Measurements from ENCODE around the gene PIP5K1B. TPM values are rescaled to one million over a fixed set of nuclear protein-coding genes. Genes with fewer than 3 reads are reported as not detected.

The PIP5K1B gene
- total RNA-seq, 1 experiment from 2014 or later, result not detected

DNA sequence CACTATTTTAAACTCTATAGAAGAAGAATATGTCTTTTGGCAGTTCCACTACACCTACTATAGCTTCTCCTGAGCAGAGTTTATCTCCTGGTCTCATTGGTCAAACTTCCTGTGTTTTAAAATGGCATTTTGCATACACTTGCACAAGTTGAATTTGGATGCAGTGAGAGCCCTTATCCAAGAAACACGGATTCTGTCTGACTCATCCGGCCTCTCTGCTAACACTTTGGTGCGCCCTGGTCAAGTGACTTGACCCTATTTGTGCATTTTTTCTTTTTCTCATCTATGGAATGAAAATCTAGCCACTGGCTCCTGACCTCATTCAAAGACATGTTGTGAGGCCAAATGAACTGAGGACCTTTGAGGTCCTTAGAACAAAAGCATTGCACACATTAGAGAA is 20.0 kb downstream of the PIP5K1B start:
- no peak overlapping the region for H3K4me3 ChIP-seq (ENCODE audit: low read depth, low read length, poor library complexity, severe bottlenecking)
- H3K4me1 ChIP-seq (ENCODE audit: insufficient read depth, low read length, poor library complexity, severe bottlenecking), result no peaks in the 10 kb centered on the region
- no peak for TF ChIP-seq EZH2 (IDR thresholded peaks at IDR 0.05; ENCODE audit: borderline replicate concordance, low read depth, low read length, poor library complexity, severe bottlenecking)
- TF ChIP-seq, protein P1, sequence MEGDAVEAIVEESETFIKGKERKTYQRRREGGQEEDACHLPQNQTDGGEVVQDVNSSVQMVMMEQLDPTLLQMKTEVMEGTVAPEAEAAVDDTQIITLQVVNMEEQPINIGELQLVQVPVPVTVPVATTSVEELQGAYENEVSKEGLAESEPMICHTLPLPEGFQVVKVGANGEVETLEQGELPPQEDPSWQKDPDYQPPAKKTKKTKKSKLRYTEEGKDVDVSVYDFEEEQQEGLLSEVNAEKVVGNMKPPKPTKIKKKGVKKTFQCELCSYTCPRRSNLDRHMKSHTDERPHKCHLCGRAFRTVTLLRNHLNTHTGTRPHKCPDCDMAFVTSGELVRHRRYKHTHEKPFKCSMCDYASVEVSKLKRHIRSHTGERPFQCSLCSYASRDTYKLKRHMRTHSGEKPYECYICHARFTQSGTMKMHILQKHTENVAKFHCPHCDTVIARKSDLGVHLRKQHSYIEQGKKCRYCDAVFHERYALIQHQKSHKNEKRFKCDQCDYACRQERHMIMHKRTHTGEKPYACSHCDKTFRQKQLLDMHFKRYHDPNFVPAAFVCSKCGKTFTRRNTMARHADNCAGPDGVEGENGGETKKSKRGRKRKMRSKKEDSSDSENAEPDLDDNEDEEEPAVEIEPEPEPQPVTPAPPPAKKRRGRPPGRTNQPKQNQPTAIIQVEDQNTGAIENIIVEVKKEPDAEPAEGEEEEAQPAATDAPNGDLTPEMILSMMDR (conservative IDR thresholded peaks at IDR 0.05; ENCODE audit: low read depth, low read length), result no peak
- ChIA-PET POLR2A (ENCODE audit: low non-redundant PET) (no interaction called here), CTCF (no interaction called here)
- DNase-seq (ENCODE audit: low spot score), result no peak
- H3K27ac ChIP-seq (ENCODE audit: low read depth, low read length, poor library complexity, severe bottlenecking), result no peak overlapping the region
- H3K36me3 ChIP-seq (ENCODE audit: insufficient read depth, low read length, poor library complexity, severe bottlenecking), result no peaks in the 10 kb centered on the region
- peaks cover 23% of the 10 kb centered on the region for H3K27me3 ChIP-seq (replicated peaks; ENCODE audit: insufficient read depth, low read depth, low read length, poor library complexity)
- intact Hi-C loops (cut with micrococcal nuclease; ENCODE audit: unreplicated experiment), result no loop called here
- no peaks in the 10 kb centered on the region for H3K9me3 ChIP-seq (ENCODE audit: low read depth, low read length, poor library complexity, severe bottlenecking)
- BruUV-seq (replicated peaks), result no TSS peak

DNA sequence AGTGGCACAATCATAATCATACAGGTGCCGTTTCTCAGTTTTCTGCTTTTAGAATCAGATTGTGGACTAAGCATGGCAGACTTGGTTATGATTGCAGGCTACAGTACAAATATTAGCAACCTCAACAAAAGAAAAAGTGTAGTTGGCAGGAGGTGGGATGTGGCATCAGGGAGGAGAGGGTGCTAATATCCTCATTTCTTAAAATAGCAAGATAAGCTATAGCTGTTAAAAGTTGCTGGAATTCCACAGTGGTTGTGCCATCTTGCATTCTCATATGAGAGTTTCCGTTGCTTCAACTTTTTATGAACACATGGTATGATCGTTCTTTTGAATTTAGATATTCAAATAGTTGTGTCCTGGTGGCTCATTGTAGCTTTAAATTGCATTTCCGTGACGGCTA is 21.4 kb downstream of the PIP5K1B start:
- TF ChIP-seq, protein P1 (conservative IDR thresholded peaks at IDR 0.05; ENCODE audit: low read depth, low read length), result no peak
- TF ChIP-seq EZH2 (IDR thresholded peaks at IDR 0.05; ENCODE audit: borderline replicate concordance, low read depth, low read length, poor library complexity, severe bottlenecking), result no peak
- ChIA-PET CTCF (no interaction called here), POLR2A (ENCODE audit: low non-redundant PET) (no interaction called here)
- no peak overlapping the region for H3K27ac ChIP-seq (ENCODE audit: low read depth, low read length, poor library complexity, severe bottlenecking)
- no peak for DNase-seq (ENCODE audit: low spot score)
- no peaks in the 10 kb centered on the region for H3K36me3 ChIP-seq (ENCODE audit: insufficient read depth, low read length, poor library complexity, severe bottlenecking)
- no peaks in the 10 kb centered on the region for H3K9me3 ChIP-seq (ENCODE audit: low read depth, low read length, poor library complexity, severe bottlenecking)
- H3K4me1 ChIP-seq (ENCODE audit: insufficient read depth, low read length, poor library complexity, severe bottlenecking), result no peaks in the 10 kb centered on the region
- peaks cover 33% of the 10 kb centered on the region for H3K27me3 ChIP-seq (replicated peaks; ENCODE audit: insufficient read depth, low read depth, low read length, poor library complexity)
- H3K4me3 ChIP-seq (ENCODE audit: low read depth, low read length, poor library complexity, severe bottlenecking), result no peak overlapping the region
- intact Hi-C loops (cut with micrococcal nuclease; ENCODE audit: unreplicated experiment), result no loop called here
- no TSS peak for BruUV-seq (replicated peaks)

DNA sequence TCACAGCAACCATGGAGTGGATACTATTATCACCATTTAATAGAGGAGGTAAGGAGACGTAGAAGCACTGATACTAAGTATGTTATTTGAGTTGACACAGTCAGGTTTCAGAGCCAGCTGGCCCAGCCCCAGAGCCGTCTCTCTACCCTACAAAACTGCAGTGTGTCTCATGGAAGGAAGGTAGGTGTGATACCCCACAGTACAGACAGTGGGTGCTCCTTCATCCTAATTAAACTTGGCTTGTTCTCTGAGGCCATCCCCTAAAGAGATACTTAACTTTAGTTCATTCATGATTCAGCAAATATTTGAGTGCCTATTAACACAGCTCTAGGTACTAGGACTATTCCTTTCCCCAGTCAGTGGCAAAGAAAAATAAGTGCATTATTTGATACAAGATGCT is 22.6 kb downstream of the PIP5K1B start:
- no peaks in the 10 kb centered on the region for H3K9me3 ChIP-seq (ENCODE audit: low read depth, low read length, poor library complexity, severe bottlenecking)
- ChIA-PET POLR2A (ENCODE audit: low non-redundant PET) (no interaction called here), CTCF (no interaction called here)
- no peak overlapping the region for H3K4me3 ChIP-seq (ENCODE audit: low read depth, low read length, poor library complexity, severe bottlenecking)
- H3K4me1 ChIP-seq (ENCODE audit: insufficient read depth, low read length, poor library complexity, severe bottlenecking), result no peaks in the 10 kb centered on the region
- H3K27ac ChIP-seq (ENCODE audit: low read depth, low read length, poor library complexity, severe bottlenecking), result no peak overlapping the region
- no peak for DNase-seq (ENCODE audit: low spot score)
- intact Hi-C loops (cut with micrococcal nuclease; ENCODE audit: unreplicated experiment), result no loop called here
- H3K36me3 ChIP-seq (ENCODE audit: insufficient read depth, low read length, poor library complexity, severe bottlenecking), result no peaks in the 10 kb centered on the region
- peaks cover 36% of the 10 kb centered on the region for H3K27me3 ChIP-seq (replicated peaks; ENCODE audit: insufficient read depth, low read depth, low read length, poor library complexity)
- BruUV-seq (replicated peaks), result no TSS peak
- TF ChIP-seq EZH2 (IDR thresholded peaks at IDR 0.05; ENCODE audit: borderline replicate concordance, low read depth, low read length, poor library complexity, severe bottlenecking), result no peak
- TF ChIP-seq, protein P1 (conservative IDR thresholded peaks at IDR 0.05; ENCODE audit: low read depth, low read length), result no peak
